B cell (primary cell): ENCODE data around the gene LGALS3. TPM values are rescaled to one million over a fixed set of nuclear protein-coding genes. Genes with fewer than 3 reads are reported as not detected.

Experiments
- ATAC-seq: fragments of 200-7000 bp; cut with Tn5 transposase; one replicate; pipeline ENCODE4 v1.10.0; 2021; ENCODE audit warnings: low read depth, mild to moderate bottlenecking, moderate number of reproducible peaks, moderate library complexity
- CTCF ChIA-PET: fragments of 350-600 bp; sonication (Branson Sonifier 250); formaldehyde crosslinking; loops from one replicate; lab custom pipeline; 2021; ENCODE audit warnings: antibody characterized with exemption, inconsistent platforms; lab: Charles Lee
- POLR2A ChIA-PET: fragments of 350-600 bp; sonication (Branson Sonifier 250); formaldehyde crosslinking; loops from one replicate; lab custom pipeline; 2021; ENCODE audit warnings: antibody characterized with exemption; lab: Charles Lee
- DNase-seq: peaks from one replicate; pipeline ENCODE4 v3.0.0; 2013
- H2AFZ ChIP-seq: 2 replicates; pipeline ENCODE4 v1.6.1; 2012; ENCODE audit warnings: mild to moderate bottlenecking, low read depth, low read length; ENCODE audit not compliant: insufficient read depth, poor library complexity, severe bottlenecking
- H3K27ac ChIP-seq, 2 donors: 1 replicate in 1 of 2; 2 replicates in 1 of 2; pipeline ENCODE4 v1.5.1; 2012 to 2013; ENCODE audit warnings: low read length in 2 of 2, mild to moderate bottlenecking in 2 of 2, moderate library complexity in 1 of 2
- H3K27me3 ChIP-seq, 4 experiments: fragments of 200-600 bp in 1 of 4; sonication (generic) in 1 of 4; replicated peaks in 1 of 4; 1 replicate in 2 of 4; 2 replicates in 2 of 4; pipeline versions ENCODE4 v1.6.1 to v1.7.0; 2013 to 2016; ENCODE audit warnings: low read length in 3 of 4, mild to moderate bottlenecking in 2 of 4, mixed read lengths in 1 of 4, moderate library complexity in 1 of 4; ENCODE audit not compliant: insufficient read depth in 4 of 4, control insufficient read depth in 3 of 4; ENCODE audit errors: control extremely low read depth in 1 of 4
- H3K36me3 ChIP-seq, 2 experiments: replicated peaks in 1 of 2; 1 replicate in 1 of 2; 2 replicates in 1 of 2; pipeline versions ENCODE4 v1.6.1 to v1.7.1; 2013; ENCODE audit warnings: low read length in 1 of 2; ENCODE audit not compliant: insufficient read depth in 2 of 2, control insufficient read depth in 1 of 2; ENCODE audit errors: control extremely low read depth in 1 of 2, extremely low read depth in 1 of 2
- H3K4me1 ChIP-seq, 2 donors: fragments of 200-600 bp in 1 of 2; sonication (generic) in 1 of 2; 1 replicate in 1 of 2; 2 replicates in 1 of 2; pipeline versions ENCODE4 v1.5.1 to v1.6.1; 2013 to 2017; ENCODE audit warnings: low read length in 2 of 2; ENCODE audit not compliant: control insufficient read depth in 2 of 2, insufficient read depth in 2 of 2
- H3K4me2 ChIP-seq: replicated peaks from 2 replicates; pipeline ENCODE3; 2012; ENCODE audit warnings: mild to moderate bottlenecking, low read depth, low read length; ENCODE audit not compliant: poor library complexity, severe bottlenecking
- H3K4me3 ChIP-seq, 5 experiments: fragments of 200-600 bp in 1 of 5; sonication (generic) in 1 of 5; 1 replicate in 3 of 5; 2 replicates in 2 of 5; pipeline versions ENCODE4 v1.5.1 to v1.7.0; 2011 to 2016; ENCODE audit warnings: low read length in 4 of 5, mild to moderate bottlenecking in 4 of 5, low read depth in 2 of 5, control low read depth in 1 of 5, moderate library complexity in 1 of 5; ENCODE audit not compliant: insufficient read depth in 1 of 5; ENCODE audit errors: control extremely low read depth in 1 of 5, extremely low read depth in 1 of 5
- H3K79me2 ChIP-seq: fragments of 200-600 bp; sonication (generic); one replicate; pipeline ENCODE4 v1.6.0; 2016; ENCODE audit warnings: low read length; ENCODE audit not compliant: control insufficient read depth, insufficient read depth
- H3K9ac ChIP-seq: fragments of 200-600 bp; sonication (generic); 2 replicates; pipeline ENCODE4 v1.6.1; 2017; ENCODE audit warnings: mild to moderate bottlenecking, low read length, moderate library complexity
- H3K9me3 ChIP-seq, 3 donors: one replicate each; pipeline versions ENCODE4 v1.6.1 to v1.7.1; 2013; ENCODE audit warnings: low read length in 2 of 3; ENCODE audit not compliant: control insufficient read depth in 2 of 3, insufficient read depth in 1 of 3; ENCODE audit errors: control extremely low read depth in 1 of 3
- H4K20me1 ChIP-seq: 2 replicates; pipeline ENCODE4 v1.6.0; 2012; ENCODE audit warnings: mild to moderate bottlenecking, low read length; ENCODE audit not compliant: insufficient read depth, control insufficient read depth, poor library complexity, severe bottlenecking
- H3K27ac Mint-ChIP-seq: one replicate; pipeline ENCODE4 v1.8.0; 2021; ENCODE audit warnings: mixed read lengths
- H3K27me3 Mint-ChIP-seq: one replicate; pipeline ENCODE4 v1.8.0; 2021; ENCODE audit warnings: mixed read lengths
- H3K4me1 Mint-ChIP-seq: one replicate; pipeline ENCODE4 v1.8.0; 2021; ENCODE audit warnings: mixed read lengths
- H3K4me3 Mint-ChIP-seq: one replicate; pipeline ENCODE4 v1.8.0; 2021; ENCODE audit warnings: mixed read lengths
- H3K9me3 Mint-ChIP-seq: one replicate; pipeline ENCODE4 v1.8.0; 2022; ENCODE audit warnings: mixed read lengths; ENCODE audit not compliant: insufficient read depth
- CTCF ChIP-seq: fragments of 200-600 bp; IDR thresholded peaks from one replicate; pipeline ENCODE4 v1.8.0; 2022; ENCODE audit warnings: antibody characterized with exemption, mild to moderate bottlenecking
- EZH2 ChIP-seq: IDR thresholded peaks from 2 replicates; pipeline ENCODE4 v1.6.1; 2012; ENCODE audit warnings: borderline replicate concordance, low read depth, mild to moderate bottlenecking, moderate library complexity, low read length; ENCODE audit not compliant: insufficient read depth, poor library complexity, severe bottlenecking
- WGBS: methylation state at CpG from one replicate; pipeline ENCODE4 v1.1.5; 2013; ENCODE audit warnings: missing lambda C conversion rate; ENCODE audit not compliant: insufficient coverage; 5-methylcytosine and 5-hydroxymethylcytosine counted together
- intact Hi-C: fragments of 100-400 bp; cut with micrococcal nuclease; formaldehyde crosslinking; loops from one replicate; pipeline ENCODE4 v1.10.0; 2022
- polyA plus RNA-seq: library from polyadenylated mRNA; depleted of rRNA; stranded (reverse); fragments of >200 nt; gene quantifications from 2 replicates; pipeline ENCODE4 v1.2.3, GENCODE V29; 2012
- total RNA-seq, 2 donors: library from RNA; stranded (reverse); fragments of 120-200 nt in 1 of 2; gene quantifications; 1 replicate in 1 of 2; 2 replicates in 1 of 2; pipeline versions ENCODE4 v1.2.3 to v1.2.4, GENCODE V29; 2013 to 2022

LGALS3 gene
- total and polyA plus RNA-seq, 2 donors (not counting 1 experiment from before 2014, with no cell fraction given) = 7.0 to 21.1 TPM

- Histone ChIP-seq H3K9ac (no peak overlapping the region), H3K4me1 (peaks cover 34 to 47% of the 10 kb centered on the region in 2 donors), H3K27me3 (no peaks in the 10 kb centered on the region), H3K36me3 (no peaks in the 10 kb centered on the region), H3K9me3 (peaks cover 0 to 3% (median 3%) of the 10 kb centered on the region in 3 donors), H4K20me1 (no peaks in the 10 kb centered on the region), H2AFZ (peak overlapping the region; percentile 43), H3K4me3 (no peak overlapping the region), H3K4me2 (peak overlapping the region; percentile 6), H3K27ac (no peak overlapping the region), H3K79me2 (no peaks in the 10 kb centered on the region)
- ChIA-PET POLR2A (interaction anchor here (0.9 to 1.1 kb wide), 2 partner anchors 9 to 15 kb away, joined by 4 to 5 read pairs; no protein-coding TSS in a partner anchor), CTCF (interaction anchor here (0.6 to 2.4 kb wide), 5 partner anchors 9 to 538 kb away, joined by 3 to 8 read pairs (median 4); partner anchors contain the start of gene MAPK1IP1L)
- H3K27me3 Mint-ChIP-seq = no peaks in the 10 kb centered on the region
- DNase-seq (peak; percentile 73), ATAC-seq (peak; percentile 89)
- H3K4me1 Mint-ChIP-seq = peaks cover 44% of the 10 kb centered on the region
- H3K27ac Mint-ChIP-seq = peak overlapping the region; percentile 84
- H3K9me3 Mint-ChIP-seq = peaks cover 6% of the 10 kb centered on the region
- intact Hi-C loops = loop anchor here (2.0 kb wide), 1 partner anchor 13 kb away; no protein-coding TSS in a partner anchor
- peak overlapping the region; percentile 70 for H3K4me3 Mint-ChIP-seq
- TF ChIP-seq CTCF (no peak), EZH2 (no peak)
- WGBS = 0% methylated on average over 3 of the region's 7 CpGs
These were observed 26.9 kb upstream of the LGALS3 start for GRCh38 chr14:55102141-55102621.

DNA sequence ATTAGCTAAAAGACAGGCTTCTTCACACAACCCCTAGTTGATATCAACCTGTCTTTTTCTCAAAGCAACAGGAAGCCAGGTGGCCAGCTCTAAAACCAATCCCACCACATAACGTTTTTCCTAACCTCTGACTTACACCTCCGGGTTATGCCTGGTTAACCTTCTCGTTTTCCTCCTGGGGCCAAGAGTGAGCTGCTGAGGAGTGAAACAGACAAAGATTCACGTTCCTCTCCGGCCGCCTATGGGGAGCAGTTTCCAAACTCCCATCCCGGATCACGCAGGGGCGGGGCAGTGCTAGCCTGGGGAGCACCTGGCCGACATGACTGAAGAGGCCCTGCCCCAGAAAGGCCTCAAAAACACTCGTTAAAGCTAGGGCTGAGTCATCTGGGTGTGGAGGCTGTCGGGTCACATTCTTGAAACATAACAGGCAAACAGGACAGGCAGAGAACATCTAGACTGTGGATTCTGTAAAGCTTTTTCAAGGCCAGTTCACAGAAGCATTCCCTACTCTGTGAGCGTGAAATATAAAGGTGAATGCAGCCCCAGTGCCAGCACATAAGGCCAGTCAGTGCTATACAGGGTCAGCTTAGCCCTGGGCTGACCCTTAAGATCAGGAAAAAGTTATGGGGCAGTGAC lies 25.9 kb upstream of the LGALS3 start:
- Mint-ChIP-seq H3K27me3 (no peaks in the 10 kb centered on the region), H3K27ac (peak overlapping the region; percentile 84), H3K4me3 (peak overlapping the region; percentile 70), H3K9me3 (peaks cover 6% of the 10 kb centered on the region), H3K4me1 (peaks cover 38% of the 10 kb centered on the region)
- H3K4me2 ChIP-seq = peak overlapping the region; percentile 39
- H3K36me3 ChIP-seq = no peaks in the 10 kb centered on the region
- ChIA-PET CTCF (interaction anchor here (0.6 to 2.4 kb wide), 9 partner anchors 10 to 539 kb away, joined by 3 to 9 read pairs (median 4); partner anchors contain the start of gene MAPK1IP1L), POLR2A (interaction anchor here (0.7 to 1.1 kb wide), 3 partner anchors 10 to 21 kb away, joined by 4 to 7 read pairs (median 5); no protein-coding TSS in a partner anchor)
- peak overlapping the region; percentile 18 for H2AFZ ChIP-seq
- H3K9ac ChIP-seq = no peak overlapping the region
- no peak overlapping the region for H3K4me3 ChIP-seq
- intact Hi-C loops = loop anchor here (2.0 kb wide), 1 partner anchor 14 kb away; no protein-coding TSS in a partner anchor
- peaks cover 28 to 38% of the 10 kb centered on the region in 2 donors for H3K4me1 ChIP-seq
- peak; percentile 22 for DNase-seq
- H3K27ac ChIP-seq = peak overlapping the region; percentile 20 to 40
- no peaks in the 10 kb centered on the region for H3K27me3 ChIP-seq
- H3K9me3 ChIP-seq = peaks cover 0 to 3% (median 3%) of the 10 kb centered on the region in 3 donors
- TF ChIP-seq EZH2 = no peak
- TF ChIP-seq CTCF = no peak
- 46% methylated on average over 13 of the region's 13 CpGs for WGBS
- peak; percentile 9 for ATAC-seq
- no peaks in the 10 kb centered on the region for H3K79me2 ChIP-seq
- no peaks in the 10 kb centered on the region for H4K20me1 ChIP-seq
